GM18867 (cell line): Measurements from ENCODE around the gene ALG11.

ENCODE experiments used
- ATAC-seq: cut with Tn5 transposase; IDR thresholded peaks from one replicate; pipeline ENCODE4 v1.9.1; 2021; ENCODE audit warnings: mild to moderate bottlenecking, moderate library complexity; ENCODE audit not compliant: unreplicated experiment

The ALG11 gene

DNA sequence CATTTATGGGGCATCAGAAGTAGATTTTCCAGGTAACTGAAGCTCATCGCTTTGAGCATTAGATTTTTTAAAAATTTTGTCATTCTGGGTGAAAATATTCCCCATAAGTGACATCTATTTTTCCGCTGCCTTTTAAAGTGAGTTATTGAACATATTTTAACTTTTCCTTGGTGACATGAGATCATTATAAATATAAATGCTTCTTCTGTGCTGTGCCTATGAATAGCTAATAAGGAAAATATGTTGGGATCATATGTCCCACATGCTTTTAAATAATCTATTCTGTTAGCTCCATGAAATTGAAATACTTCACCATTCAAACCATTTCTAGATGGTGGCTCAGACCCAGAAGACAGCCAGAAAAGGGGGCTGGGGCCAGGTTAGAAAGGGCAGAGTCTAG lies 15.0 kb upstream of the ALG11 start:
- ATAC-seq: no peak

GRCh38 chr13:51997641-51998330 lies 14.4 kb upstream of the ALG11 start:
- no peak for ATAC-seq

DNA sequence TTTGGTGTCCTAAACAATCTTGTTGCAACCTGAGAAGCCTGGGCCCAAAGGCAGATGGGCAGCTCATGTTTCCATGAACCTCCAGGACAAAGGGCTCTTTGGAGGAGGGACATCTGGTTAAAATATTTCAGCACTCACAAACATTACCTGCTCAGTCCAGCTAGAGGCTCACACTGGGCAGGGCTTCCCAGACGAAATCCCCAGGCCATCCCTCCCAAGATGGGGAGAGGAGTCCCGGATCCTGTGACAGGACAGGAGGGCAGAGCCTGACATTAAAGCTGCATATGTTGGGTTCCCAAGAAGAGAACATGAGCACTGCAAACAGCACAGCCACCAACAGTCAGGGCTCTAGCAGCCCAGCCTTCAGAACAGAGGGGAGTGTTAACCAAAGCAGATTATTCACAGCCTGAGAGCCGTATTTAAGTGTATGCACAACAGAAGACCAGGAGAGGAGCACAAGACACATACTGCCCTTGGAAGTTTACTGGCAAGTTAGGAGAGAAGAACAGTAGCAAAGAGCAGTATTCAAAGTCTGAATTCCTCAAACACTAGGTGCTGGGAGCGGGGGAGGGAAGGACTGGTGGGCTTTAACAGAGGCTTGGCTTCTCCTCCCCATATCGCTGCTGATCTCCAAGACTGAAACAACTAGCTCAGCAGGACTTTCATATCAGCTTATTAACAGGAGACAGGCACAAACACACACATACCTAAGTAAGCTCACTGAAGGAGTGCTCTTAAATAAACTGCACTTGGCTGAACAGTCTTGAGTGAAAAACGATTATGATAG lies 13.3 kb upstream of the ALG11 start:
- no peak for ATAC-seq

DNA sequence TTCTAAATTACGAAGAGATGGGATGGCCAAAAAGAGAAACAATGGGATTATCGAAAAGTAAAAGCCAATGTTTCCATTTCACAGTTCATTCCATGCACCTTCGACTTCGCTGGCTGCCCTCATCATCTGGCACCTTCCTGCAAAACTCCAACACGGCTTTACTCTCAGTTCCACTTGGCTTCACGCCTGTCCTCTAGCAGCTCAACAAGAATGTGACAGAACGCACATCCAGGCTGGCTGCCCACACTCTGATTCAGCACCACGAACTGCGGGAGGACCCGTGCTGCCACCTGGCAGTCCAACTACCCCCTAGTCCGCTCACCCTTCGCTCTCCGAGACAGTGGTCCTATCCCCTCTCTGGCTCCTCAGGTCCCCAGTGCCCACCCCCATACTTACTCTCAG lies 12.7 kb upstream of the ALG11 start:
- no peak for ATAC-seq

- ATAC-seq: no peak
Observed at GRCh38 chr13:51999921-52000320, 12.3 kb upstream of the ALG11 start.

DNA sequence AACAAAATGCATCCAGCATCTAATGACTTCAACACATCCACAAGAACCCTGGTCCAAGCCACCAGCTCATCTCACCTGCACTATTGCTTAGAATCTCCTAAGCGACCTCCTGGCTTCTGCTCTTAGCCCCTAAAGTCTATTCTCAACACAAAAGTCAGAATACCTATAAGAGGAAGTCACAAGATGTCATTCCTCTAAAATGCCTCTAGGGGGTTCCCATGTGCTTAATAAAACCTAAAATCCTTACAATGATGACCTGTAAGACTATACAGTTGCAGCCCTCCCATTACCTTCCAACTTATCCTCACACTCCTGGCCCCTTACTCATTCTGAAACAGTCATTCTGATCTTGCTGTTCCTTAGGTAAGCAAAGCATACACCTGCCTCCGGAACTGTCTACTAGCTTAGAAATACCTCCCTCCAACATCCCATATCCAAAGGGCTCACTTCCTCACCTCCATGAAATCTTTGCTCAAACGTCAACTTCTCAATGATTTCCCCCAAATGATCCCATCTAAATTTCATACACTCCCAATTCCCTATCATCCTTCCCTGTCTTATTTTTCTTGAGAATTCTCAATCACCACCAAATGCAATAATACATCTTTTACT lies 11.0 kb upstream of the ALG11 start:
- ATAC-seq: peak; percentile 91

DNA sequence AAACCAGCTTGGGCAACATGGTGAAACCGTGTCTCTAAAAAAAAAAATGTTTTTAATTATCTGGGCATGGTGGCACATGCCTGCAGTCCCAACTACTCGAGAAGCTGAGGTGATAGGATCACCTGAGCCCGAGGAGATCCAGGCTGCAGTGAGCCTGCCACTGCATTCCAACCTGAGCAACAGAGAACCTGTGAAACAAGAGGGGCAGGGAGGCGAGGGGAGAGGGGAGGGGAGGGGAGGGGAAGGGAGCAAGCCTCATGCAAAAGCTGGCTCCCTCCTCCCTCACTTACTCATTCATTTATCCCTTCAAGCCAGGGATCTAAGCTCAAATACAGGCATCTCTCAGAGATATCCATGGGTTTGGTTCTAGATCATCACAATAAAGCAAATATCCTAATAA lies 9.8 kb upstream of the ALG11 start:
- ATAC-seq: no peak

DNA sequence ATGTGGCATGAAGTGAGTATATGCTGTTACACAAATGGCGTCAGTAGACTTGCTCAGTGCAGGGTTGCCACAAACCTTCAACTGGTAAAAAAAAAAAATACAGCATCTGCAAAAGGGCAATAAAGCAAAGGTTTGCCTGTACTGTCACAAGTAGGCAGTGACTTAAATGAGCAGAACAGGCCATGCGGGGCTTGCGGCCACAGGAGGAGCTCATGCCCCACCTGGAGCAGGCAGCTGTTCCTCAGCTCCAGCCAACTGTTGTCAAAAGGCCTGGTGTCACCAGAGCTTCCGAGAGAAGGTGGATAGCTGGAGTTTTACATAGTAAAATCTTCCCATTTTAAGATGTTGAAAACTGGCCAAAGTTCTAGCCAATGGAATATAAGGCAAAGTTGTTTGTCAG lies 8.7 kb upstream of the ALG11 start:
- no peak for ATAC-seq

DNA sequence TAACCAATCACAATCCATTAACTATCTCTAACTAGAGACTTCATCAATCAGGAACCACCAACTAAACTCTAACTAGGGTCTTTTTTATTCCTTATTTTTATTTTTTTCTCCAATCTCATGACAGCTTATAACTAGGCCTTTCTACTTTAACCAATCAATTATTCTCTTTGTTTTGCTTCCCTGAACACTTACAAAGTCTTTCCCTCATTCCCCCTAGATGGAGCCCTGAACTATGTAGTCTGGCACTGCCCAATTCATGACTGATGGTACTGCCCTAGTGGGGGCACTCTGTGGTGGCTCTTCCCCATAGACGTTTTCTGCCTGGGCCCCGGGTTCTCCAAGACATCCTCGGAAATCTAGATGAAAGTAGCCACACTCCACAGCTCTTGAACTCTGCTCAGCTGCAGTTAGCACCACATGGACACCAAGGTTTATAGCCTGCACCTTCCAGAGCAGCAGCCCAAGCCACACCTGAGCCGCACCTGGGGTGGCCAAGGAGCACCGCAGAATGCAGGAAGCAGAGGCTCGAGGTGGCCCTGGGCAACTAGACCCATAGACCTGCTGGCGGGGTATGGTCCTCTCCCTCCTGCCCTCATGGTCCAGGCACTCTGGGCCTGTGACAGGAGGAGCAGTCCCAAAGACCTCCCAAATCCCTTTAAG lies 7.6 kb upstream of the ALG11 start:
- ATAC-seq: no peak

DNA sequence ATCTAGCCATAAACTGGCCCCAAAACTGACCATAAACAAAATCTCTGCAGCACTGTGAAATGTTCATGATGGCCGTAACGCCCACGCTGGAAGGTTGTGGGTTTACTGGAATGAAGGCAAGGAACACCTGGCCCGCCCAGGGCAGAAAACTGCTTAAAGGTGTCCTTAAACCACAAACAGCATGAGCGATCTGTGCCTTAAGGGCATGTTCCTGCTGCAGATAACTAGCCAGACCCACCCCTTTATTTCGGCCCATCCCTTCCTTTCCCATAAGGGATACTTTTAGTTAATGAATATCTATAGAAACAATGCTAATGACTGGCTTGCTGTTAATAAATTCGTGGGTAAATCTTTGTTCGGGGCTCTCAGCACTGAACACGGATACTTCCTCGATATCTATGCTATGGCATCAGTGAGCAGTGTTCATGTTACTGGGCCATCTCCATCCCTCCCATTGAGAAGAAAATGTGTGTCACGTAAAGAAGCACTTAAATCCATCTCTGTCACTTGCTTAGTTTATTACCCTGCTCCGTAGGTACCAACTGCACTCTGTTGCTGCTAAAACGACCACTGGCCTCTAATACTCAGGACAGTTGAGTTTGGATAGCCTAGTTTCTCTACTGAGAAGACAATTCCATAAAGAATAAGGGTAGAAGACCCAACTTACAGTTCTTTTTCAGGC lies 6.2 kb upstream of the ALG11 start:
- ATAC-seq: no peak

- no peak for ATAC-seq
Observed at GRCh38 chr13:52006523-52007245, 5.5 kb upstream of the ALG11 start.

DNA sequence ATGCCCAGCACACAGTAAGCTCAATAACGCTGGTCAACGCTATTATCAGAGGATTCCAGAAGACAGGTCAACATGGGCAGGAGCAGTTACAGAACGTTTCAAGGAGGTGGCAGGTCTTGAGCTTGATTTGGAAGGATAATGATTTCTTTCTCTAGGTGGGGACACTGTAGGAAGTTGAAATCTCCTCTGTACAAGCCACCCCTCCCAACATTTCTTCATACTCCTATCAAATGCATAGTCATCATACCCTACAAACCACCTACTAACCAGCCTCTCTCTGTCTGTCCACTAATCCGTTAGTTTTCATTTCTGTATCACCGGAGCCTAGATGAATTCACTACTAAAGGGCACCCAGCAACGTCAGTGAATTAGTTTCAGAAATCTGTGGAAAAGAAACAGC lies 2.3 kb upstream of the ALG11 start:
- ATAC-seq: no peak

GRCh38 chr13:52010890-52011631 lies 1.1 kb upstream of the ALG11 start, which contains the start of gene ATP7B:
Gene ATP7B (minus strand): TSS chr13:52011450. CDS start chr13:52011337, 113 bp downstream.
- ATAC-seq: no peak

- ATAC-seq: no peak
Observed at GRCh38 chr13:52012512-52012836, 276 bp downstream of the ALG11 start.

DNA sequence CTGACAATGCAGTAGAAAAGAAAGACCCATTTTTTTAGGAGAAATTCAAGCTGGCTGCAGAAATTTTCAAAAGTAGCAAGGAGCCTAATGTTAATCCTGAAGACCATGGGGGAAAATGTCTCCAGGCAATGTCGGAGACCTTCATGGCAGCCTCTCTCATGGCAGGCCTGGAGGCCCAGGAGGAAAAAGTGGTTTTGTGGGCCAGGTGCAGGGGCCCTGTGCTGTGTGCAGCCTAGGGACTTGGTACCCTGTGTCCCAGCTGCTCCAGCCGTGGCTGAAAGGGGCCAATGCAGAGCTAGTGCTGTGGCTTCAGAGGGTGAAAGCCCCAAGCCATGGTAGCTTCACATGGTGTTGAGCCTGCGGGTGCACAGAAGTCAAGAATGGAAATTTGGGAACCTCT lies 4.1 kb downstream of the ALG11 start:
- no peak for ATAC-seq

DNA sequence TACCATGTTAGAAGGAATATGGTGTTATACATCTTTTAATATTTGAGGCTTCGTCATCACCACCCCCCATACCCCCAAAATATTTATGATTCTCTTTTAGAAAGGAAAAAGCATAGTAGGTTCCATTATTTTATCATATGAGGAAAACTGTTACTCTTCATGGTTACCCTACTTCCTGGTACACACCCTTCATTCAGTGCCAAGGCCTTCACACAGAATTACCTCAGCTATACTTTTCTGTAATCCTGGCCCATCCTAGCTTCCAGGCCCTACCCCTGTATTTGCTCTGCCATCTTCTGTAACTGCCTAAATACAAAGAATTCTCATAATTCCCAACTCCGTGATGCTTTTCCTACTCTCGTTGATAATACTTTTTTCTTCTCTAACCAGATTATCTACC lies 8.0 kb downstream of the ALG11 start:
- ATAC-seq: no peak

DNA sequence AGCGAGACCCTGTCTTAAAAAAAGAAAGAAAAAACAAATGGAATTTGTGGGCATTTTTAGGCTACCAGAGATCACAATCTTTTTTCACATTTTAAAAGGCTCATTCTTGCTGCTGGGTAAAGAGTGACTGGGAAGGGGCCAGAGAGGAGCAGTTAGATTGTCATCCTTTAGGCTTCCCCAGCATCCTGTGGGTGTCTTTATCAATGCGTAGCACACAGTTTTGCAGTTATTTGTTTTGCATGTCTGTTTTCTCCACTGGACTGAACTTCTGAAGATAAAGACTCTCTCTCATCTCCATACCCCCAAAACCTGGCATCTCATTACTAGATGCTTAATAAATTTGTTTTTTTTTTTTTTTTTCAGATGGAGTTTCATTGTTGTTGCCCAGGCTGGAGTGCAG lies 10.2 kb downstream of the ALG11 start:
- no peak for ATAC-seq

DNA sequence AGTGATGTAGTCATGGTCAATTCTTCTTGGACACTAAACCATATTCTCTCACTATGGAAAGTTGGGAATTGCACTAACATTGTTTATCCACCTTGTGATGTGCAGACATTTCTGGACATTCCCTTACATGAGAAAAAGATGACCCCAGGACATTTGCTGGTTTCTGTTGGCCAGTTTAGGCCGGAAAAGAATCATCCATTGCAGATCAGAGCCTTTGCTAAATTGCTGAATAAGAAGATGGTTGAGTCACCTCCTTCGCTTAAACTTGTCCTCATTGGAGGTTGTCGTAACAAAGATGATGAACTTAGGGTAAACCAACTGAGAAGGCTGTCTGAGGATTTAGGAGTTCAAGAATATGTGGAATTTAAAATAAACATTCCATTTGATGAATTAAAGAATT lies 12.3 kb downstream of the ALG11 start, which contains the start of gene UTP14C:
UTP14C (plus strand) TSS at position 211 of the 400 bp plus-strand sequence. CDS start 4,114 bp downstream, outside the sequence.
- ATAC-seq: no peak

GRCh38 chr13:52025475-52026245 lies 13.5 kb downstream of the ALG11 start:
- no peak for ATAC-seq
